AG09319 (cell line): ENCODE results near the gene KLHDC3.

Source experiments
- DNase-seq: peaks from one replicate; pipeline ENCODE4 v3.0.0-alpha.2; 2010; ENCODE audit warnings: low read depth; ENCODE audit errors: extremely low read depth
- CTCF ChIP-seq: IDR thresholded peaks from 2 replicates; pipeline ENCODE4 v1.5.1; 2011; ENCODE audit warnings: low read depth, mild to moderate bottlenecking, inconsistent platforms, low read length, moderate library complexity

Gene KLHDC3

GRCh38 chr6:43013843-43014433 is at the start of gene KLHDC3, which contains the start of gene MEA1:
KLHDC3 (plus strand) TSS chr6:43014249; CDS start chr6:43017193, 2,944 bp downstream.
MEA1 (minus strand) TSS chr6:43013946; CDS start chr6:43013813, 133 bp downstream.
- peak; percentile 100 for DNase-seq
- no peak for TF ChIP-seq CTCF

- DNase-seq, result no peak
- no peak for TF ChIP-seq CTCF
Measured at GRCh38 chr6:42966571-42966970, 47.5 kb upstream of the KLHDC3 start.

GRCh38 chr6:42967228-42967627 is 46.8 kb upstream of the KLHDC3 start:
- no peak for TF ChIP-seq CTCF
- no peak for DNase-seq

- TF ChIP-seq CTCF, result no peak
- DNase-seq, result no peak
Measured at GRCh38 chr6:42968126-42968701, 45.8 kb upstream of the KLHDC3 start.

GRCh38 chr6:42968783-42969182 is 45.3 kb upstream of the KLHDC3 start:
- DNase-seq, result no peak
- TF ChIP-seq CTCF, result no peak

GRCh38 chr6:42969431-42969830 is 44.6 kb upstream of the KLHDC3 start:
- TF ChIP-seq CTCF, result no peak
- no peak for DNase-seq

- no peak for TF ChIP-seq CTCF
- no peak for DNase-seq
Measured at GRCh38 chr6:42969934-42970333, 44.1 kb upstream of the KLHDC3 start.
